H1 (cell line): ENCODE results near the gene CEP170. TPM values are rescaled to one million over a fixed set of nuclear protein-coding genes. Genes with fewer than 3 reads are reported as not detected.
"Not testable (repeated sequence)": the region's sequence is repeated elsewhere in the genome, so short reads cannot be mapped to it uniquely, and the experiment has no call there.

Experiments
- CTCF ChIA-PET: fragments of 300-600 bp; sonication (Branson Sonifier 250); formaldehyde crosslinking; loops from one replicate; lab custom pipeline; 2021; ENCODE audit not compliant: partially characterized antibody; lab: Charles Lee
- POLR2A ChIA-PET: fragments of 300-600 bp; sonication (Branson Sonifier 250); formaldehyde crosslinking; loops from one replicate; lab custom pipeline; 2021; ENCODE audit warnings: inconsistent platforms; ENCODE audit not compliant: partially characterized antibody; lab: Charles Lee
- DNase-seq, 2 experiments: peaks; one replicate each; pipeline versions ENCODE4 v3.0.0 to v3.0.0-alpha.2; 2010 to 2022; ENCODE audit warnings: low spot score in 2 of 2, low read depth in 1 of 2, mixed read lengths in 1 of 2
- FAIRE-seq: peaks from 2 replicates; lab custom pipeline; 2011; peaks lifted over from hg19 to GRCh38; lab: Jason Lieb, UNC
- H2AFZ ChIP-seq: 2 replicates; pipeline ENCODE4 v1.8.1; 2012; ENCODE audit warnings: low read length, inconsistent platforms
- H2AK5ac ChIP-seq: 2 replicates; pipeline ENCODE4 v1.6.1; 2013; ENCODE audit warnings: low read depth, low read length
- H2BK120ac ChIP-seq: replicated peaks from 2 replicates; pipeline ENCODE3; 2013; ENCODE audit warnings: low read depth, low read length, inconsistent platforms
- H2BK12ac ChIP-seq: 2 replicates; pipeline ENCODE4 v1.6.1; 2013; ENCODE audit warnings: low read depth, low read length
- H2BK15ac ChIP-seq: 2 replicates; pipeline ENCODE4 v1.6.1; 2013; ENCODE audit warnings: low read length
- H2BK20ac ChIP-seq: 2 replicates; pipeline ENCODE4 v1.6.1; 2013; ENCODE audit warnings: low read length
- H2BK5ac ChIP-seq: 2 replicates; pipeline ENCODE4 v1.6.1; 2013; ENCODE audit warnings: low read depth, low read length
- H3K14ac ChIP-seq: 2 replicates; pipeline ENCODE4 v1.6.1; 2013; ENCODE audit warnings: inconsistent platforms; ENCODE audit not compliant: insufficient read length
- H3K18ac ChIP-seq: 2 replicates; pipeline ENCODE4 v1.6.1; 2013; ENCODE audit warnings: low read length; ENCODE audit errors: extremely low read depth
- H3K23ac ChIP-seq: 2 replicates; pipeline ENCODE4 v1.6.1; 2013; ENCODE audit warnings: inconsistent platforms; ENCODE audit not compliant: insufficient read length
- H3K23me2 ChIP-seq: 2 replicates; pipeline ENCODE4 v1.6.1; 2013; ENCODE audit warnings: low read depth, low read length
- H3K27ac ChIP-seq: 2 replicates; pipeline ENCODE4 v1.6.1; 2011; ENCODE audit warnings: low read depth, low read length, inconsistent platforms
- H3K27me3 ChIP-seq, 4 experiments: replicated peaks in 1 of 4; 1 replicate in 1 of 4; 2 replicates in 3 of 4; pipeline versions ENCODE4 v1.6.1 to v1.8.1; 2011 to 2013; ENCODE audit warnings: low read length in 3 of 4, mild to moderate bottlenecking in 3 of 4, inconsistent platforms in 2 of 4, mixed read lengths in 2 of 4, moderate library complexity in 1 of 4; ENCODE audit not compliant: control insufficient read depth in 3 of 4, insufficient read depth in 3 of 4; ENCODE audit errors: extremely low read depth in 1 of 4
- H3K36me3 ChIP-seq, 4 experiments: 2 replicates each; pipeline versions ENCODE4 v1.6.1 to v1.8.1; 2011 to 2013; ENCODE audit warnings: mild to moderate bottlenecking in 4 of 4, low read length in 3 of 4, moderate library complexity in 2 of 4, control low read depth in 1 of 4, inconsistent platforms in 1 of 4; ENCODE audit not compliant: insufficient read depth in 4 of 4, control insufficient read depth in 2 of 4
- H3K4ac ChIP-seq: replicated peaks from 2 replicates; pipeline ENCODE3; 2013; ENCODE audit warnings: low read length, low read depth, mixed read lengths, inconsistent platforms; ENCODE audit not compliant: insufficient read length
- H3K4me1 ChIP-seq, 4 experiments: replicated peaks in 1 of 4; 1 replicate in 1 of 4; 2 replicates in 3 of 4; pipeline versions ENCODE4 v1.6.1 to v1.8.1; 2011 to 2013; ENCODE audit warnings: low read length in 3 of 4, inconsistent platforms in 2 of 4, mixed read lengths in 1 of 4; ENCODE audit not compliant: insufficient read depth in 4 of 4, control insufficient read depth in 3 of 4
- H3K4me2 ChIP-seq, 2 experiments: 2 replicates each; pipeline versions ENCODE4 v1.6.1 to v1.8.1; 2011 to 2013; ENCODE audit warnings: low read depth in 2 of 2, low read length in 2 of 2, control low read depth in 1 of 2, inconsistent platforms in 1 of 2, mild to moderate bottlenecking in 1 of 2; ENCODE audit not compliant: insufficient read depth in 1 of 2
- H3K4me3 ChIP-seq, 4 experiments: fragments of 200-600, 300-600 bp in 1 of 4; sonication (generic), shearing (Covaris generic), sonication (Bioruptor Twin) in 1 of 4; 2 replicates each; pipeline versions ENCODE4 v1.5.1 to v1.8.1; 2011 to 2016; ENCODE audit warnings: low read length in 4 of 4, low read depth in 3 of 4, control low read depth in 2 of 4, inconsistent platforms in 2 of 4, mild to moderate bottlenecking in 2 of 4, mixed read lengths in 1 of 4, moderate library complexity in 1 of 4; ENCODE audit not compliant: insufficient read depth in 2 of 4; ENCODE audit errors: extremely low read depth in 1 of 4
- H3K56ac ChIP-seq: replicated peaks from 2 replicates; pipeline ENCODE3; 2013; ENCODE audit warnings: low read depth, mild to moderate bottlenecking, mixed read lengths, low read length, inconsistent platforms; ENCODE audit not compliant: insufficient read length
- H3K79me1 ChIP-seq: 2 replicates; pipeline ENCODE4 v1.6.1; 2013; ENCODE audit warnings: low read depth, low read length, control low read depth
- H3K79me2 ChIP-seq, 2 experiments: 2 replicates each; pipeline versions ENCODE4 v1.6.1 to v1.8.1; 2012 to 2013; ENCODE audit warnings: low read length in 2 of 2, mild to moderate bottlenecking in 2 of 2, inconsistent platforms in 1 of 2; ENCODE audit not compliant: insufficient read depth in 2 of 2, control insufficient read depth in 1 of 2
- H3K9ac ChIP-seq, 4 experiments: replicated peaks in 1 of 4; 1 replicate in 1 of 4; 2 replicates in 3 of 4; pipeline versions ENCODE4 v1.6.1 to v1.8.1; 2011 to 2013; ENCODE audit warnings: low read depth in 3 of 4, low read length in 3 of 4, control low read depth in 2 of 4, mild to moderate bottlenecking in 2 of 4, moderate library complexity in 2 of 4, inconsistent platforms in 1 of 4; ENCODE audit errors: extremely low read depth in 1 of 4
- H3K9me3 ChIP-seq, 2 experiments: 2 replicates each; pipeline versions ENCODE4 v1.6.1 to v1.8.1; 2012 to 2013; ENCODE audit warnings: mild to moderate bottlenecking in 2 of 2, moderate library complexity in 2 of 2, control low read depth in 1 of 2, inconsistent platforms in 1 of 2, low read depth in 1 of 2, low read length in 1 of 2, mixed read lengths in 1 of 2; ENCODE audit not compliant: insufficient read depth in 2 of 2
- H4K20me1 ChIP-seq, 2 experiments: replicated peaks in 1 of 2; 2 replicates each; pipeline versions ENCODE3 to v1.8.1; 2011 to 2013; ENCODE audit warnings: inconsistent platforms in 2 of 2, low read length in 2 of 2, mild to moderate bottlenecking in 1 of 2; ENCODE audit not compliant: insufficient read depth in 2 of 2, control insufficient read depth in 1 of 2
- H4K5ac ChIP-seq: 2 replicates; pipeline ENCODE4 v1.6.1; 2013; ENCODE audit warnings: low read length, low read depth, mixed read lengths, inconsistent platforms; ENCODE audit not compliant: insufficient read length
- H4K8ac ChIP-seq: 2 replicates; pipeline ENCODE4 v1.8.0; 2013; ENCODE audit warnings: mild to moderate bottlenecking, moderate library complexity, low read length, inconsistent platforms; ENCODE audit not compliant: insufficient read depth; ENCODE audit errors: extremely low read depth
- H4K91ac ChIP-seq: replicated peaks from 2 replicates; pipeline ENCODE3; 2013; ENCODE audit warnings: low read length, mixed read lengths, inconsistent platforms; ENCODE audit not compliant: insufficient read length
- WGBS, 2 experiments: shearing (Covaris generic) in 1 of 2; methylation state at CpG; one replicate each; pipeline versions ENCODE4 v1.1.6 to v1.1.7; 2013 to 2015; ENCODE audit warnings: low lambda C conversion rate in 2 of 2, mixed read lengths in 2 of 2, inconsistent platforms in 1 of 2, low coverage in 1 of 2, missing lambda C conversion rate in 1 of 2; ENCODE audit not compliant: insufficient replicate concordance in 2 of 2, insufficient coverage in 1 of 2, insufficient read length in 1 of 2; ENCODE audit errors: extremely low coverage in 1 of 2, missing lambda C conversion rate in 1 of 2; 5-methylcytosine and 5-hydroxymethylcytosine counted together
- polyA plus RNA-seq, 7 experiments: library from polyadenylated mRNA; depleted of rRNA in 3 of 7; stranded (reverse) in 5 of 7; unstranded in 2 of 7; fragments of >200 nt in 5 of 7; fragments of 200-250 nt in 2 of 7; gene quantifications; 1 replicate in 5 of 7; 2 replicates in 1 of 7; 4 replicates in 1 of 7; pipeline versions ENCODE4 v1.2.1 to v1.2.3, GENCODE V29; 2011 to 2013; ENCODE audit warnings: missing spikeins in 2 of 7, mixed read lengths in 2 of 7
- total RNA-seq: library from RNA; stranded (reverse); fragmentation: NEBNext Ultra II Directional; extraction: Animal tissue kit (Norgen Biotek cat#: 25700); gene quantifications from 2 replicates; pipeline ENCODE4 v1.2.1, GENCODE V29; 2021

Gene CEP170
- total and polyA plus RNA-seq, 2 of the 8 experiments (the other 6 are each of a cell fraction or from before 2014, with no cell fraction given), result 33.1 to 97.2 TPM

DNA sequence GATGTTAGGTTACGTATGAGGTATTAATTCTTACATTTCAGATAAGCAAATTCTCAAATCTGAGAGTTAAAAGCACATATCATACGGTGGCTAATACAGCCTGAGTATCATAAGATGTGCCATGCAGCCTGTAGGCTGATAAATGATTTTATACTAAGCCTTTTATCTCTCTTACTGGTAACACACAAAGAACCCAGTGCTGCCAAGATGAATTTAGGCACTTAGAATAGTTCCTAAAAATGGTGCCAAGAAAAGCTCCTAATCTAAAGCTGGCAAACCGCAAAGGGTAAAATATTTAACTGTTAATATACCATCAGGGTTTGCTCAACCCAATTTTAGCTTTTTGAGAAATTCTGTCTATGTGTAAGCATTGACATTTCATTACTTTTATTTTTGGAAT lies 43.1 kb downstream of the CEP170 start:
- 96% methylated on average over 2 of the region's 3 CpGs; no CpG with 5 or more reads in 1 of the 2 experiments for WGBS, 2 experiments
- FAIRE-seq, H3K14ac ChIP-seq, H3K4me2 ChIP-seq, DNase-seq, H3K56ac ChIP-seq, H3K23ac ChIP-seq, H2AFZ ChIP-seq, H2BK15ac ChIP-seq, H4K91ac ChIP-seq, H3K36me3 ChIP-seq, H4K5ac ChIP-seq, H3K18ac ChIP-seq, H2BK5ac ChIP-seq, H2AK5ac ChIP-seq, H3K23me2 ChIP-seq, H4K8ac ChIP-seq, H3K9ac ChIP-seq, POLR2A ChIA-PET, H3K27ac ChIP-seq, H3K9me3 ChIP-seq, CTCF ChIA-PET, H2BK20ac ChIP-seq, H3K27me3 ChIP-seq, H2BK120ac ChIP-seq, H3K79me1 ChIP-seq, H3K4me1 ChIP-seq, H3K4me3 ChIP-seq, H4K20me1 ChIP-seq, H3K4ac ChIP-seq, H2BK12ac ChIP-seq: not testable (repeated sequence)
- H3K79me2 ChIP-seq, result peaks cover 0 to 33% of the 10 kb centered on the region in 2 experiments; a peak in 3 of 4 replicates

- H3K4me2 ChIP-seq, H4K5ac ChIP-seq, H2BK15ac ChIP-seq, H3K4me3 ChIP-seq, H4K20me1 ChIP-seq, H3K56ac ChIP-seq, H3K4me1 ChIP-seq, H2BK20ac ChIP-seq, H4K8ac ChIP-seq, H2AFZ ChIP-seq, H3K79me1 ChIP-seq, H3K27me3 ChIP-seq, H3K79me2 ChIP-seq, H4K91ac ChIP-seq, DNase-seq, H3K27ac ChIP-seq, FAIRE-seq, CTCF ChIA-PET, H3K23ac ChIP-seq, H3K23me2 ChIP-seq, H2BK12ac ChIP-seq, H3K4ac ChIP-seq, H3K14ac ChIP-seq, H2AK5ac ChIP-seq, H2BK5ac ChIP-seq, POLR2A ChIA-PET, H3K9me3 ChIP-seq, H3K9ac ChIP-seq, H3K18ac ChIP-seq, H2BK120ac ChIP-seq: not testable (repeated sequence)
- 83% methylated on average over 3 of the region's 3 CpGs; no CpG with 5 or more reads in 1 of the 2 experiments for WGBS, 2 experiments
- H3K36me3 ChIP-seq, result peaks cover 0 to 14% (median under 1%) of the 10 kb centered on the region in 4 experiments; a peak in 3 of 8 replicates
Measured at GRCh38 chr1:243205026-243205501, 50.0 kb downstream of the CEP170 start.
